Smooth muscle cell of the brain vasculature (primary cell): ENCODE data around the gene CTRL.

Experiments used
- DNase-seq: peaks from one replicate; pipeline ENCODE4 v3.0.0-alpha.2; 2012; ENCODE audit warnings: low read depth, low spot score

The CTRL gene

GRCh38 chr16:67892375-67892774 lies 39.3 kb downstream of the CTRL start:
- DNase-seq, result no peak

GRCh38 chr16:67888331-67888730 lies 43.3 kb downstream of the CTRL start:
- DNase-seq, result no peak

- DNase-seq, result no peak
Observed at GRCh38 chr16:67886387-67886786, 45.3 kb downstream of the CTRL start.

GRCh38 chr16:67885976-67886375 lies 45.7 kb downstream of the CTRL start:
- no peak for DNase-seq

- DNase-seq, result no peak
Observed at GRCh38 chr16:67885545-67885944, 46.1 kb downstream of the CTRL start.

- peak; percentile 69 for DNase-seq
Observed at GRCh38 chr16:67884684-67885083, 47.0 kb downstream of the CTRL start, which contains the start of gene NRN1L. TSS of gene NRN1L (plus strand) at chr16:67884885. CDS start at chr16:67884904, 19 bp downstream.

- no peak for DNase-seq
Observed at GRCh38 chr16:67883872-67884261, 47.8 kb downstream of the CTRL start.

GRCh38 chr16:67883146-67883871 lies 48.4 kb downstream of the CTRL start:
- DNase-seq, result no peak

- DNase-seq, result no peak
Observed at GRCh38 chr16:67882374-67883145, 49.1 kb downstream of the CTRL start.

- no peak for DNase-seq
Observed at GRCh38 chr16:67881621-67882161, 50.0 kb downstream of the CTRL start.

- DNase-seq, result no peak
Observed at GRCh38 chr16:67880584-67880983, 51.1 kb downstream of the CTRL start.

GRCh38 chr16:67879936-67880335 lies 51.7 kb downstream of the CTRL start:
- no peak for DNase-seq
